ENCODE measurements around the gene DLL4.

GRCh38 chr15:40881351-40881750, 47.8 kb upstream of the DLL4 start:
- TF ChIP-seq CTCF (IDR thresholded peaks at IDR 0.05; ENCODE audit: poor library complexity, severe bottlenecking) = no peak
- TF ChIP-seq EZH2 (IDR thresholded peaks at IDR 0.05; ENCODE audit: borderline replicate concordance, insufficient read depth, low read length, poor library complexity, severe bottlenecking) = no peak

Data from neural cell (in vitro differentiated cells).